ENCODE measurements around the gene PML.
A peak's percentile ranks its signal among the peaks of the same experiment; 100 is the strongest.

Gene PML

GRCh38 chr15:73994413-73994883 is at the start of gene PML:
Gene PML (plus strand): TSS chr15:73994716. CDS start chr15:73994813, 97 bp downstream.
- Histone ChIP-seq H3K4me3 (peak within 1 kb of the TSS; percentile 63 to 93 (median 82)), H3K27ac (peak within 1 kb of the TSS; percentile 71 to 99 (median 95))

- H3K27ac ChIP-seq: peak overlapping the region in 1 of 21 experiments; percentile 9
- H3K4me3 ChIP-seq: no peak overlapping the region
Observed at GRCh38 chr15:73945130-73945508, 49.4 kb upstream of the PML start.

- Histone ChIP-seq H3K27ac (no peak overlapping the region), H3K4me3 (no peak overlapping the region)
Observed at GRCh38 chr15:73946046-73946721, 48.3 kb upstream of the PML start.

GRCh38 chr15:73946795-73947370 is 47.6 kb upstream of the PML start:
- Histone ChIP-seq H3K27ac (no peak overlapping the region), H3K4me3 (no peak overlapping the region)

- H3K4me3 ChIP-seq: no peak overlapping the region
- H3K27ac ChIP-seq: no peak overlapping the region
Observed at GRCh38 chr15:73947651-73948050, 46.9 kb upstream of the PML start.

GRCh38 chr15:73948396-73948795 is 46.1 kb upstream of the PML start:
- Histone ChIP-seq H3K4me3 (no peak overlapping the region), H3K27ac (no peak overlapping the region)

- no peak overlapping the region for H3K27ac ChIP-seq
- H3K4me3 ChIP-seq: no peak overlapping the region
Observed at GRCh38 chr15:73948982-73949381, 45.5 kb upstream of the PML start.

GRCh38 chr15:73949496-73949895 is 45.0 kb upstream of the PML start:
- Histone ChIP-seq H3K4me3 (no peak overlapping the region), H3K27ac (peak overlapping the region in 1 of 21 experiments; percentile 72)

- Histone ChIP-seq H3K4me3 (no peak overlapping the region), H3K27ac (peak overlapping the region in 16 of 21 experiments; percentile 10 to 95 (median 74))
Observed at GRCh38 chr15:73950479-73950830, 44.1 kb upstream of the PML start.

GRCh38 chr15:73950831-73951561 is 43.5 kb upstream of the PML start:
- peak overlapping the region; percentile 33 to 97 (median 84) for H3K27ac ChIP-seq
- H3K4me3 ChIP-seq: no peak overlapping the region

GRCh38 chr15:73951601-73952000 is 42.9 kb upstream of the PML start:
- no peak overlapping the region for H3K4me3 ChIP-seq

GRCh38 chr15:73952171-73952912 is 42.2 kb upstream of the PML start:
- Histone ChIP-seq H3K27ac (peak overlapping the region in 19 of 21 experiments; percentile 33 to 97 (median 85)), H3K4me3 (no peak overlapping the region)

More at GRCh38 chr15:73951601-73952000, 42.9 kb upstream of the PML start:
- peak overlapping the region; percentile 33 to 97 (median 84) for H3K27ac ChIP-seq

GRCh38 chr15:73952913-73953750 is 41.4 kb upstream of the PML start:
- no peak overlapping the region for H3K4me3 ChIP-seq

GRCh38 chr15:73954188-73955145 is 40.0 kb upstream of the PML start:
- no peak overlapping the region for H3K27ac ChIP-seq
- H3K4me3 ChIP-seq: no peak overlapping the region

More at GRCh38 chr15:73952913-73953750, 41.4 kb upstream of the PML start:
- H3K27ac ChIP-seq: peak overlapping the region in 8 of 21 experiments; percentile 79 to 97 (median 89)

- no peak overlapping the region for H3K4me3 ChIP-seq
- peak overlapping the region in 1 of 21 experiments; percentile 38 for H3K27ac ChIP-seq
Observed at GRCh38 chr15:73955326-73955725, 39.2 kb upstream of the PML start.

GRCh38 chr15:73955861-73956742 is 38.4 kb upstream of the PML start:
- peak overlapping the region in 3 of 21 experiments; percentile 8 to 38 (median 16) for H3K27ac ChIP-seq
- H3K4me3 ChIP-seq: no peak overlapping the region

GRCh38 chr15:73956743-73957135 is 37.8 kb upstream of the PML start:
- no peak overlapping the region for H3K4me3 ChIP-seq
- H3K27ac ChIP-seq: peak overlapping the region in 4 of 21 experiments; percentile 14 to 51 (median 27)

Measured in skin epidermis (tissue), 12 donors.